Transverse colon (tissue), 4 donors: ENCODE data around the gene KCNQ1OT1. TPM values are rescaled to one million over a fixed set of nuclear protein-coding genes. Genes with fewer than 3 reads are reported as not detected.

Experiments
- DNase-seq: peaks from one replicate; pipeline ENCODE4 v3.0.0-alpha.2; 2019
- H3K27ac ChIP-seq, 4 donors: fragments of 200-600 bp; sonication (generic); 2 replicates each; pipeline ENCODE4 v1.5.1; 2016 to 2018; ENCODE audit warnings: inconsistent platforms in 4 of 4
- H3K27me3 ChIP-seq: fragments of 200-600 bp; sonication (generic); 2 replicates; pipeline ENCODE4 v1.5.1; 2017; ENCODE audit warnings: inconsistent platforms
- H3K36me3 ChIP-seq, 4 donors: fragments of 200-600 bp; sonication (generic); 2 replicates each; pipeline ENCODE4 v1.5.1; 2017 to 2019; ENCODE audit warnings: inconsistent platforms in 4 of 4
- H3K4me1 ChIP-seq, 4 donors: fragments of 200-600 bp; sonication (generic); 2 replicates each; pipeline ENCODE4 v1.5.1; 2017 to 2020; ENCODE audit warnings: inconsistent platforms in 4 of 4
- H3K4me3 ChIP-seq, 4 donors: fragments of 200-600 bp; sonication (generic); 1 replicate in 1 of 4; 2 replicates in 3 of 4; pipeline versions ENCODE4 v1.5.1 to v1.6.1; 2017 to 2019; ENCODE audit warnings: inconsistent platforms in 4 of 4
- H3K9me3 ChIP-seq, 2 donors: fragments of 200-600 bp; sonication (generic); 2 replicates each; pipeline ENCODE4 v1.5.1; 2017 to 2019; ENCODE audit warnings: inconsistent platforms in 2 of 2
- EP300 ChIP-seq: sonication (generic); formaldehyde crosslinking; IDR thresholded peaks from one replicate; pipeline ENCODE4 v1.6.1; 2017; ENCODE audit warnings: antibody characterized with exemption, low read depth
- POLR2A ChIP-seq: fragments of 450-650 bp; IDR thresholded peaks from one replicate; pipeline ENCODE4 v1.6.1; 2016; ENCODE audit warnings: antibody characterized with exemption, mild to moderate bottlenecking, moderate library complexity
- POLR2AphosphoS5 ChIP-seq, 3 donors: sonication (generic); formaldehyde crosslinking; IDR thresholded peaks; one replicate each; pipeline ENCODE4 v1.6.1; 2016; ENCODE audit warnings: antibody characterized with exemption in 3 of 3
- WGBS, 2 donors: methylation state at CpG; one replicate each; pipeline ENCODE4 v1.1.5; 2018; ENCODE audit warnings: low coverage in 1 of 2; 5-methylcytosine and 5-hydroxymethylcytosine counted together
- in situ Hi-C, 4 donors: fragments of 200-750 bp; cut with MboI; loops; one replicate each; pipeline versions ENCODE4 v1.15.0 to v1.15.1; 2017; ENCODE audit warnings: low sequenced_read_pairs in 3 of 4, low pct_ligation_motif_present in 1 of 4, low pct_unique_long_range_greater_than_20kb in 1 of 4
- intact Hi-C: fragments of 100-400 bp; cut with DNase I; formaldehyde crosslinking; loops from one replicate; pipeline ENCODE4 v1.15.1; 2023; ENCODE audit warnings: low total_unique reads
- total RNA-seq, 4 donors: library from RNA; depleted of rRNA; stranded (reverse); fragments of >200 nt; gene quantifications; one replicate each; pipeline ENCODE4 v1.1.0, GENCODE V29; 2016
- TF ChIP-seq, protein P1 (sequence below), 5 experiments: fragments of 200-600 bp in 3 of 5; fragments of 450-650 bp in 2 of 5; sonication (generic) in 3 of 5; IDR thresholded peaks; 1 replicate in 2 of 5; 2 replicates in 3 of 5; pipeline ENCODE4 v1.5.1; 2016 to 2017; ENCODE audit warnings: antibody characterized with exemption in 5 of 5, inconsistent platforms in 3 of 5, mild to moderate bottlenecking in 2 of 5, moderate library complexity in 1 of 5

KCNQ1OT1 gene
- total RNA-seq, 4 donors from 2014 or later, result 1.5 to 5.0 (median 1.9) TPM

DNA sequence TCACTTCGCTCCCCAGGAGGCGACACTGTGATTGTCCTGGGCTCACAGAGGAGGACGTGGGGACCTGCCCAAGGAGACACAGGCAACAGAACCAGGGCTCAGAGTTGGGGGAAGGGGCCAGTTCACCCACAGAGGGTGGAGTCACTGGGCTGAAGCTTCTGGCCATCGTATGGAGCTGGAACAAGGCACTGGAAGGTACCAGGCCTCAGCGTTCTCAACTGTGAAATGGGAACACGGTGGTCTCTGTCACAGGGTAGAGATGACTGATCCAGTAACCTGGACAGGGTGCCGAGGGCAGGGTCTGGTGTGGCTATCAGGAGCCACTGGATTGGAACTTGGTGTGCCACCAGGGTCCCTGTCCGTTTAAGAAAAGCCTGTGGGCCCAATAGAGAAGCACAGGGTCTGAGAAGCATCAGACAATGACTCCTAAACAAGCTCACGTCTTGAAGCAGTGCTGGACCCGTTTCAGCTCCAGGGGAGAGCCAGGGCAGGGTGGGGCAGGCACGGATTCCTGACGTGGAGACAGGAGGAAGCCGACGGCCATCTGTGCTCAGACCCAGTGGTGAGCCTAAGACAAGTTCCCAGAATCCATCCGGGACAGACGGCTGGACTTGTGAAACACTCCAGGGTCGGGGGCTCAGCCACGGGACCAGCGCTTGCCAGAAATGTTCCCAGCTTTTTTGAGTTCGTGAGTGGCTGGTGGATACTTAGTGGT lies 25.0 kb upstream of the KCNQ1OT1 start:
- 78 to 95% methylated on average over 4 to 20 of the region's 20 CpGs for WGBS, 2 donors
- TF ChIP-seq POLR2A (no peak), EP300 (no peak), POLR2AphosphoS5 (IDR thresholded peaks at IDR 0.05) (no peak)
- TF ChIP-seq, protein P1, sequence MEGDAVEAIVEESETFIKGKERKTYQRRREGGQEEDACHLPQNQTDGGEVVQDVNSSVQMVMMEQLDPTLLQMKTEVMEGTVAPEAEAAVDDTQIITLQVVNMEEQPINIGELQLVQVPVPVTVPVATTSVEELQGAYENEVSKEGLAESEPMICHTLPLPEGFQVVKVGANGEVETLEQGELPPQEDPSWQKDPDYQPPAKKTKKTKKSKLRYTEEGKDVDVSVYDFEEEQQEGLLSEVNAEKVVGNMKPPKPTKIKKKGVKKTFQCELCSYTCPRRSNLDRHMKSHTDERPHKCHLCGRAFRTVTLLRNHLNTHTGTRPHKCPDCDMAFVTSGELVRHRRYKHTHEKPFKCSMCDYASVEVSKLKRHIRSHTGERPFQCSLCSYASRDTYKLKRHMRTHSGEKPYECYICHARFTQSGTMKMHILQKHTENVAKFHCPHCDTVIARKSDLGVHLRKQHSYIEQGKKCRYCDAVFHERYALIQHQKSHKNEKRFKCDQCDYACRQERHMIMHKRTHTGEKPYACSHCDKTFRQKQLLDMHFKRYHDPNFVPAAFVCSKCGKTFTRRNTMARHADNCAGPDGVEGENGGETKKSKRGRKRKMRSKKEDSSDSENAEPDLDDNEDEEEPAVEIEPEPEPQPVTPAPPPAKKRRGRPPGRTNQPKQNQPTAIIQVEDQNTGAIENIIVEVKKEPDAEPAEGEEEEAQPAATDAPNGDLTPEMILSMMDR (IDR thresholded peaks at IDR 0.05), result no peak
- in situ Hi-C loops, result no loop called here

GRCh38 chr11:2724104-2724503 lies 24.3 kb upstream of the KCNQ1OT1 start:
- no peak overlapping the region for H3K27ac ChIP-seq
- DNase-seq, result no peak
- H3K4me3 ChIP-seq, result no peak overlapping the region
- in situ Hi-C loops (no loop called here), intact Hi-C loops (no loop called here)
- no peaks in the 10 kb centered on the region for H3K27me3 ChIP-seq
- TF ChIP-seq EP300 (no peak), POLR2AphosphoS5 (IDR thresholded peaks at IDR 0.05) (no peak), POLR2A (no peak)
- TF ChIP-seq, protein P1 (IDR thresholded peaks at IDR 0.05), result no peak
- 91% methylated on average over 16 of the region's 16 CpGs; no CpG with 5 or more reads in 1 of the 2 donors for WGBS, 2 donors
- no peaks in the 10 kb centered on the region for H3K9me3 ChIP-seq
- no peaks in the 10 kb centered on the region for H3K36me3 ChIP-seq
- H3K4me1 ChIP-seq, result no peaks in the 10 kb centered on the region

More for the DNA sequence above, 25.0 kb upstream of the KCNQ1OT1 start:
- intact Hi-C loops, result no loop called here
- H3K27ac ChIP-seq, result no peak overlapping the region
- no peaks in the 10 kb centered on the region for H3K4me1 ChIP-seq
- H3K27me3 ChIP-seq, result no peaks in the 10 kb centered on the region
- no peaks in the 10 kb centered on the region for H3K36me3 ChIP-seq
- no peak overlapping the region for H3K4me3 ChIP-seq
- H3K9me3 ChIP-seq, result no peaks in the 10 kb centered on the region
- DNase-seq, result no peak

DNA sequence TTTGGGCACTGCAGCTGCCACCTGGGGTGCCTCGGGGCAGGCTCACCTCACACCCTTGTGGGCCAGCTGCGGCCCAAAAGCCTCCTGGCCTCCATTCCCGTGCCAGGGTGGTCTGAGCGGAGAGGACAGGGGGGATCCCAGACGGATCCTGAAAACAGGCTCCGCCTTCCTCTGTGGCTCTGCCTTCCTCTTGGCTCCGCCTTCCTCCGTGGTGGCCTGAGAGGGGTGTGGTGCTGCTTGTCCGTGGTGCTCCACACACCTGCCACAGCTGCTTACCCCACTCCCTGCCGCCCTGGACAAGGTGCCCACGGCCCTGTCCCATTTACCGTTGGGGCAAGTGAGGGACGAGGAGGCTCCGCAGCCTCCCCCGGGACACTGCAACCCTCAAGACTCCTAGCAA lies 23.2 kb upstream of the KCNQ1OT1 start:
- no peaks in the 10 kb centered on the region for H3K9me3 ChIP-seq
- in situ Hi-C loops (no loop called here), intact Hi-C loops (no loop called here)
- no peaks in the 10 kb centered on the region for H3K4me1 ChIP-seq
- H3K36me3 ChIP-seq, result no peaks in the 10 kb centered on the region
- TF ChIP-seq POLR2A (no peak), EP300 (no peak), POLR2AphosphoS5 (IDR thresholded peaks at IDR 0.05) (no peak)
- TF ChIP-seq, protein P1 (IDR thresholded peaks at IDR 0.05), result no peak
- H3K27ac ChIP-seq, result no peak overlapping the region
- DNase-seq, result no peak
- 64% methylated on average over 9 of the region's 15 CpGs; no CpG with 5 or more reads in 1 of the 2 donors for WGBS, 2 donors
- H3K27me3 ChIP-seq, result no peaks in the 10 kb centered on the region
- H3K4me3 ChIP-seq, result no peak overlapping the region

GRCh38 chr11:2721210-2721916 lies 21.6 kb upstream of the KCNQ1OT1 start:
- 92 to 97% methylated on average over 10 to 27 of the region's 27 CpGs for WGBS, 2 donors
- H3K9me3 ChIP-seq, result no peaks in the 10 kb centered on the region
- no peaks in the 10 kb centered on the region for H3K27me3 ChIP-seq
- in situ Hi-C loops (no loop called here), intact Hi-C loops (no loop called here)
- TF ChIP-seq EP300 (no peak), POLR2A (no peak), POLR2AphosphoS5 (IDR thresholded peaks at IDR 0.05) (no peak)
- TF ChIP-seq, protein P1 (IDR thresholded peaks at IDR 0.05), result no peak
- H3K27ac ChIP-seq, result no peak overlapping the region
- H3K4me3 ChIP-seq, result no peak overlapping the region
- no peak for DNase-seq
- no peaks in the 10 kb centered on the region for H3K36me3 ChIP-seq
- no peaks in the 10 kb centered on the region for H3K4me1 ChIP-seq
